NB4 (cell line): ENCODE data around the gene NCL.

Source experiments
- DNase-seq: peaks from one replicate; pipeline ENCODE4 v3.0.0; 2010; ENCODE audit warnings: low read depth
- H3K4me3 ChIP-seq: one replicate; pipeline ENCODE4 v1.5.1; 2011; ENCODE audit warnings: mild to moderate bottlenecking, low read depth, low read length, moderate library complexity
- CTCF ChIP-seq: IDR thresholded peaks from one replicate; pipeline ENCODE4 v1.5.1; 2012; ENCODE audit warnings: low read depth, low read length
- MAX ChIP-seq: IDR thresholded peaks from 2 replicates; pipeline ENCODE4 v1.6.1; 2011; ENCODE audit warnings: low read depth, low read length
- MYC ChIP-seq: IDR thresholded peaks from 2 replicates; pipeline ENCODE4 v1.6.1; 2011; ENCODE audit warnings: low read depth, low read length
- POLR2A ChIP-seq: IDR thresholded peaks from 2 replicates; pipeline ENCODE4 v1.6.1; 2011; ENCODE audit warnings: mild to moderate bottlenecking; ENCODE audit not compliant: insufficient read length; ENCODE audit errors: extremely low read depth

Gene NCL

GRCh38 chr2:231483398-231484329 is 19.4 kb upstream of the NCL start:
- DNase-seq = peak; percentile 68

GRCh38 chr2:231482806-231483391 is 18.6 kb upstream of the NCL start:
- TF ChIP-seq CTCF = peak; percentile 92
- 0 out of 2 replicates have a peak, but pooled peaks have one; percentile 5 for TF ChIP-seq MYC
- TF ChIP-seq MAX = 0 out of 2 replicates have a peak, but pooled peaks have one; percentile 23
- TF ChIP-seq POLR2A = no peak
- DNase-seq = peak; percentile 85
- peak overlapping the region; percentile 57 for H3K4me3 ChIP-seq

More at GRCh38 chr2:231483398-231484329, 19.4 kb upstream of the NCL start:
- peak; percentile 73 for TF ChIP-seq MAX
- TF ChIP-seq MYC = peak; percentile 69
- peak; percentile 14 for TF ChIP-seq CTCF
- no peak for TF ChIP-seq POLR2A
- H3K4me3 ChIP-seq = peak overlapping the region; percentile 57

- TF ChIP-seq POLR2A = no peak
- no peak for TF ChIP-seq MYC
- no peak for TF ChIP-seq CTCF
- TF ChIP-seq MAX = no peak
- no peak for DNase-seq
- no peak overlapping the region for H3K4me3 ChIP-seq
Measured at GRCh38 chr2:231480781-231481180, 16.5 kb upstream of the NCL start.

- no peak for DNase-seq
- TF ChIP-seq CTCF (no peak), POLR2A (no peak), MAX (no peak), MYC (no peak)
- no peak overlapping the region for H3K4me3 ChIP-seq
Measured at GRCh38 chr2:231479455-231479854, 15.2 kb upstream of the NCL start.

GRCh38 chr2:231476920-231477319 is 12.6 kb upstream of the NCL start:
- no peak for DNase-seq
- TF ChIP-seq MAX (no peak), CTCF (no peak)
- no peak overlapping the region for H3K4me3 ChIP-seq
